IMR-90 (cell line): ENCODE results near the gene CHST6. TPM values are rescaled to one million over a fixed set of nuclear protein-coding genes. Genes with fewer than 3 reads are reported as not detected.
A peak's percentile ranks its signal among the peaks of the same experiment; 100 is the strongest.

ENCODE experiments used
- ATAC-seq: fragments of 200-7000 bp; cut with Tn5 transposase; 2 replicates; pipeline ENCODE4 v1.9.1; 2020; ENCODE audit warnings: low read depth, mild to moderate bottlenecking, moderate library complexity
- BruUV-seq: library from RNA; stranded (reverse); fragments of 400-500 nt; replicated peaks from 2 replicates; lab custom pipeline; 2021; lab: Mats Ljungman, UMichigan
- CTCF ChIA-PET: fragments of 300-600 bp; formaldehyde crosslinking; extraction: SDS; loops from one replicate; lab custom pipeline; 2021; ENCODE audit warnings: antibody characterized with exemption; lab: Yijun Ruan, JAX
- POLR2A ChIA-PET: fragments of 300-600 bp; sonication (Branson Sonifier 250); formaldehyde crosslinking; loops from one replicate; lab custom pipeline; 2022; ENCODE audit warnings: antibody characterized with exemption; ENCODE audit not compliant: unreplicated experiment; lab: Charles Lee
- DNase-seq: peaks from one replicate; pipeline ENCODE4 v3.0.0; 2013
- H2AFZ ChIP-seq: replicated peaks from 2 replicates; pipeline ENCODE3; 2013; ENCODE audit warnings: low read length, mild to moderate bottlenecking; ENCODE audit not compliant: poor library complexity
- H2AK5ac ChIP-seq: 2 replicates; pipeline ENCODE4 v1.6.1; 2013; ENCODE audit warnings: low read depth, low read length, inconsistent platforms
- H2AK9ac ChIP-seq: replicated peaks from 2 replicates; pipeline ENCODE3; 2013; ENCODE audit warnings: mild to moderate bottlenecking, low read depth, low read length, moderate library complexity; ENCODE audit not compliant: poor library complexity
- H2BK120ac ChIP-seq: 2 replicates; pipeline ENCODE4 v1.6.1; 2013; ENCODE audit warnings: low read depth, low read length, inconsistent platforms
- H2BK15ac ChIP-seq: 3 replicates; pipeline ENCODE4 v1.6.1; 2013; ENCODE audit warnings: low read depth, low read length, inconsistent platforms
- H2BK20ac ChIP-seq: 2 replicates; pipeline ENCODE4 v1.6.1; 2013; ENCODE audit warnings: low read depth, mild to moderate bottlenecking, inconsistent platforms, low read length, moderate library complexity
- H2BK5ac ChIP-seq: 2 replicates; pipeline ENCODE4 v1.6.1; 2013; ENCODE audit warnings: mild to moderate bottlenecking, low read depth, low read length, inconsistent platforms; ENCODE audit not compliant: poor library complexity, severe bottlenecking
- H3K14ac ChIP-seq: replicated peaks from 2 replicates; pipeline ENCODE4 v1.6.1; 2013; ENCODE audit warnings: low read depth, low read length, inconsistent platforms
- H3K18ac ChIP-seq: 2 replicates; pipeline ENCODE4 v1.6.1; 2013; ENCODE audit warnings: low read depth, low read length, control low read depth
- H3K23ac ChIP-seq: 2 replicates; pipeline ENCODE4 v1.6.1; 2013; ENCODE audit warnings: low read depth, low read length, inconsistent platforms
- H3K27ac ChIP-seq: 2 replicates; pipeline ENCODE4 v1.5.1; 2013; ENCODE audit warnings: mild to moderate bottlenecking, control low read depth, low read length; ENCODE audit not compliant: insufficient read depth
- H3K27me3 ChIP-seq: 2 replicates; pipeline ENCODE4 v1.6.1; 2013; ENCODE audit warnings: low read length; ENCODE audit not compliant: control insufficient read depth, insufficient read depth
- H3K36me3 ChIP-seq: 2 replicates; pipeline ENCODE4 v1.6.1; 2013; ENCODE audit warnings: low read length, mixed read lengths; ENCODE audit not compliant: control insufficient read depth, insufficient read depth
- H3K4ac ChIP-seq: 2 replicates; pipeline ENCODE4 v1.6.1; 2013; ENCODE audit warnings: low read depth, low read length, inconsistent platforms
- H3K4me1 ChIP-seq: 2 replicates; pipeline ENCODE4 v1.6.1; 2013; ENCODE audit warnings: low read length, mixed read lengths; ENCODE audit not compliant: control insufficient read depth, insufficient read depth
- H3K4me2 ChIP-seq: 2 replicates; pipeline ENCODE4 v1.6.1; 2013; ENCODE audit warnings: low read depth, mild to moderate bottlenecking, control low read depth, low read length, moderate library complexity
- H3K4me3 ChIP-seq: 2 replicates; pipeline ENCODE4 v1.5.1; 2013; ENCODE audit warnings: low read depth, mild to moderate bottlenecking, control low read depth, low read length, moderate library complexity; ENCODE audit not compliant: insufficient read depth
- H3K56ac ChIP-seq: 2 replicates; pipeline ENCODE4 v1.6.1; 2013; ENCODE audit warnings: low read length, inconsistent platforms; ENCODE audit not compliant: insufficient read depth; ENCODE audit errors: extremely low read depth
- H3K79me1 ChIP-seq, 2 experiments: 2 replicates each; pipeline ENCODE4 v1.6.1; 2013; ENCODE audit warnings: low read length in 2 of 2, inconsistent platforms in 1 of 2, low read depth in 1 of 2
- H3K9ac ChIP-seq: 2 replicates; pipeline ENCODE4 v1.6.1; 2013; ENCODE audit warnings: low read depth, low read length, control low read depth
- H3K9me1 ChIP-seq: 2 replicates; pipeline ENCODE4 v1.6.1; 2013; ENCODE audit warnings: low read length, inconsistent platforms; ENCODE audit not compliant: insufficient read depth
- H3K9me3 ChIP-seq: 2 replicates; pipeline ENCODE4 v1.6.1; 2013; ENCODE audit warnings: low read length; ENCODE audit not compliant: control insufficient read depth, insufficient read depth
- H4K20me1 ChIP-seq: 2 replicates; pipeline ENCODE4 v1.6.1; 2013; ENCODE audit warnings: low read length, inconsistent platforms; ENCODE audit not compliant: insufficient read depth
- H4K5ac ChIP-seq: 2 replicates; pipeline ENCODE4 v1.6.1; 2013; ENCODE audit warnings: mild to moderate bottlenecking, low read depth, low read length, control low read depth
- H4K8ac ChIP-seq, 2 experiments: 2 replicates each; pipeline ENCODE4 v1.6.1; 2013; ENCODE audit warnings: low read depth in 2 of 2, low read length in 2 of 2, control low read depth in 1 of 2, inconsistent platforms in 1 of 2
- H4K91ac ChIP-seq: 2 replicates; pipeline ENCODE4 v1.6.1; 2013; ENCODE audit warnings: low read depth, low read length, inconsistent platforms; ENCODE audit not compliant: insufficient read depth
- WGBS, 2 experiments: methylation state at CpG; one replicate each; pipeline versions ENCODE4 v1.1.5 to v1.1.7; 2013; ENCODE audit warnings: missing lambda C conversion rate in 2 of 2; ENCODE audit not compliant: insufficient read length in 1 of 2; ENCODE audit errors: extremely low coverage in 2 of 2; 5-methylcytosine and 5-hydroxymethylcytosine counted together
- dilution Hi-C: fragments of 300-500 bp; cut with HindIII; formaldehyde crosslinking; loops from one replicate; pipeline ENCODE4 v1.14.3; 2018; ENCODE audit warnings: low sequenced_read_pairs; ENCODE audit not compliant: unreplicated experiment
- in situ Hi-C: fragments of 300-500 bp; cut with MboI; formaldehyde crosslinking; loops from 3 replicates; pipeline ENCODE4 v1.14.3; 2019; ENCODE audit warnings: low sequenced_read_pairs, inconsistent platforms, mixed read lengths
- intact Hi-C: fragments of 100-400 bp; cut with micrococcal nuclease; formaldehyde crosslinking; loops from 2 replicates; pipeline ENCODE4 v1.10.0; 2022
- polyA plus RNA-seq, 3 experiments: library from polyadenylated mRNA; depleted of rRNA; stranded (reverse); fragments of >200 nt; gene quantifications; 2 replicates each; pipeline ENCODE4 v1.2.3, GENCODE V29; 2012; ENCODE audit warnings: low replicate concordance in 1 of 3
- total RNA-seq: library from RNA; depleted of rRNA; stranded (reverse); fragments of >200 nt; gene quantifications from 2 replicates; pipeline ENCODE4 v1.2.3, GENCODE V29; 2012
- TF ChIP-seq, protein P1 (sequence below): fragments of 150-350 bp; IDR thresholded peaks from 2 replicates; pipeline ENCODE4 v1.6.1; 2017; ENCODE audit warnings: mild to moderate bottlenecking, antibody characterized with exemption, low read length, low read depth
- TF ChIP-seq, protein P2 (sequence below): conservative IDR thresholded peaks from 2 replicates; pipeline ENCODE4 v1.5.1; 2012; ENCODE audit warnings: mild to moderate bottlenecking, low read depth, low read length, improper control_type of control experiment

The CHST6 gene
- total and polyA plus RNA-seq, 2 of the 4 experiments (the other 2 are of a cell fraction) = under 0.01 to 0.12 TPM

DNA sequence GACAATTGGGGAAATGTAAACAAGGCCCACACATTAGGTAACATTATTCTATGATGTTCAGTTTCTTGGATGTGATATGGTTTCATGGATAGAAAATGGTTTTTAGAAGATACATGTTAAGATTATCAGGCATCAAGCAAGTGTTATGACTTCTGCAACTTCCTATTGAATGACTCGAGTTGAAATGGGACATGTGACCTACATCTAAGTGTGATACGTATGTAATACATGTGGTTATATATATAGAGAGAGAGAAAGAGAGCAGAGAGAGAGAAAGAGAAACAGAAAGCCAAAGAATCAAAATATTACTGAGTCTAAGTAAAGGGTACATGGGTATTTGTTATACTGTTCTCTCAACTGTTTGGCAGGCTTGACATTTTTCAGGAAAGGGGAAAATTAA lies 32.4 kb downstream of the CHST6 start:
- H3K9me1 ChIP-seq = peaks cover 5% of the 10 kb centered on the region
- in situ Hi-C loops (no loop called here), dilution Hi-C loops (no loop called here), intact Hi-C loops (loop anchor here (5.0 to 10.0 kb wide), 2 partner anchors 94 to 162 kb away; partner anchors contain the start of genes ADAT1 and TMEM231)
- no peak overlapping the region for H3K4ac ChIP-seq
- ChIA-PET CTCF (no interaction called here), POLR2A (no interaction called here)
- 33% methylated on average over 2 of the region's 2 CpGs; no CpG with 5 or more reads in 1 of the 2 experiments for WGBS, 2 experiments
- peak overlapping the region; percentile 80; the same call in 1 of the 2 replicates for H3K23ac ChIP-seq
- no peak overlapping the region for H2BK20ac ChIP-seq
- no peaks in the 10 kb centered on the region for H3K9me3 ChIP-seq
- peak overlapping the region; percentile 78 for H3K4me2 ChIP-seq
- no peaks in the 10 kb centered on the region for H3K27me3 ChIP-seq
- no peak overlapping the region for H3K18ac ChIP-seq
- no peak overlapping the region for H3K56ac ChIP-seq
- no peak overlapping the region for H2BK15ac ChIP-seq
- TF ChIP-seq, protein P1, sequence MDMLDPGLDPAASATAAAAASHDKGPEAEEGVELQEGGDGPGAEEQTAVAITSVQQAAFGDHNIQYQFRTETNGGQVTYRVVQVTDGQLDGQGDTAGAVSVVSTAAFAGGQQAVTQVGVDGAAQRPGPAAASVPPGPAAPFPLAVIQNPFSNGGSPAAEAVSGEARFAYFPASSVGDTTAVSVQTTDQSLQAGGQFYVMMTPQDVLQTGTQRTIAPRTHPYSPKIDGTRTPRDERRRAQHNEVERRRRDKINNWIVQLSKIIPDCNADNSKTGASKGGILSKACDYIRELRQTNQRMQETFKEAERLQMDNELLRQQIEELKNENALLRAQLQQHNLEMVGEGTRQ = peak; percentile 60
- TF ChIP-seq, protein P2, sequence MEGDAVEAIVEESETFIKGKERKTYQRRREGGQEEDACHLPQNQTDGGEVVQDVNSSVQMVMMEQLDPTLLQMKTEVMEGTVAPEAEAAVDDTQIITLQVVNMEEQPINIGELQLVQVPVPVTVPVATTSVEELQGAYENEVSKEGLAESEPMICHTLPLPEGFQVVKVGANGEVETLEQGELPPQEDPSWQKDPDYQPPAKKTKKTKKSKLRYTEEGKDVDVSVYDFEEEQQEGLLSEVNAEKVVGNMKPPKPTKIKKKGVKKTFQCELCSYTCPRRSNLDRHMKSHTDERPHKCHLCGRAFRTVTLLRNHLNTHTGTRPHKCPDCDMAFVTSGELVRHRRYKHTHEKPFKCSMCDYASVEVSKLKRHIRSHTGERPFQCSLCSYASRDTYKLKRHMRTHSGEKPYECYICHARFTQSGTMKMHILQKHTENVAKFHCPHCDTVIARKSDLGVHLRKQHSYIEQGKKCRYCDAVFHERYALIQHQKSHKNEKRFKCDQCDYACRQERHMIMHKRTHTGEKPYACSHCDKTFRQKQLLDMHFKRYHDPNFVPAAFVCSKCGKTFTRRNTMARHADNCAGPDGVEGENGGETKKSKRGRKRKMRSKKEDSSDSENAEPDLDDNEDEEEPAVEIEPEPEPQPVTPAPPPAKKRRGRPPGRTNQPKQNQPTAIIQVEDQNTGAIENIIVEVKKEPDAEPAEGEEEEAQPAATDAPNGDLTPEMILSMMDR = no peak
- H4K20me1 ChIP-seq = peaks cover 14% of the 10 kb centered on the region
- H2AK5ac ChIP-seq = no peak overlapping the region
- H3K4me1 ChIP-seq = no peaks in the 10 kb centered on the region; the same call in 1 of the 2 replicates
- H3K14ac ChIP-seq = no peak overlapping the region
- H4K91ac ChIP-seq = no peak overlapping the region
- no peaks in the 10 kb centered on the region for H3K36me3 ChIP-seq
- no peak overlapping the region for H4K5ac ChIP-seq
- BruUV-seq = no TSS peak
- H2BK5ac ChIP-seq = no peak overlapping the region
- no peak overlapping the region for H2BK120ac ChIP-seq
- H3K27ac ChIP-seq = no peak overlapping the region
- H4K8ac ChIP-seq = no peak overlapping the region
- no peak overlapping the region for H2AFZ ChIP-seq
- H3K9ac ChIP-seq = no peak overlapping the region
- peak overlapping the region; percentile 85; the same call in 1 of the 2 replicates for H3K4me3 ChIP-seq
- DNase-seq (no peak), ATAC-seq (no peak)
- no peak overlapping the region for H2AK9ac ChIP-seq
- peaks cover 14 to 51% of the 10 kb centered on the region in 2 experiments for H3K79me1 ChIP-seq
